Activated CD4-positive, alpha-beta memory T cell treated with anti-CD3 and anti-CD28 coated beads, Interleukin-2, amount 10 ng/mL, durations not matched to agents 7 days and 5 days (primary cell): ENCODE results near the gene KRTCAP2. TPM values are rescaled to one million over a fixed set of nuclear protein-coding genes. Genes with fewer than 3 reads are reported as not detected.

Experiments used
- CTCF ChIA-PET: fragments of 350-600 bp; sonication (Branson Sonifier 250); formaldehyde crosslinking; loops from one replicate; lab custom pipeline; 2021; ENCODE audit warnings: antibody characterized with exemption, inconsistent platforms; lab: Charles Lee
- POLR2A ChIA-PET: fragments of 350-600 bp; sonication (Branson Sonifier 250); formaldehyde crosslinking; loops from one replicate; lab custom pipeline; 2021; ENCODE audit warnings: antibody characterized with exemption; lab: Charles Lee
- DNase-seq: peaks from one replicate; pipeline ENCODE4 v3.0.0-alpha.2; 2020
- H3K27ac Mint-ChIP-seq: one replicate; pipeline ENCODE4 v1.8.0; 2021; ENCODE audit warnings: mild to moderate bottlenecking, mixed read lengths
- H3K27me3 Mint-ChIP-seq: one replicate; pipeline ENCODE4 v1.8.0; 2021; ENCODE audit warnings: mixed read lengths
- H3K36me3 Mint-ChIP-seq: one replicate; pipeline ENCODE4 v1.8.0; 2021; ENCODE audit warnings: low read depth, mixed read lengths
- H3K4me1 Mint-ChIP-seq: one replicate; pipeline ENCODE4 v1.8.0; 2021; ENCODE audit warnings: mixed read lengths
- H3K4me3 Mint-ChIP-seq: one replicate; pipeline ENCODE4 v1.8.0; 2021; ENCODE audit warnings: mild to moderate bottlenecking, mixed read lengths
- H3K9me3 Mint-ChIP-seq: one replicate; pipeline ENCODE4 v1.8.0; 2021; ENCODE audit warnings: mixed read lengths
- total RNA-seq, 2 experiments: library from RNA; stranded (reverse); gene quantifications; one replicate each; pipeline ENCODE4 v1.2.3, GENCODE V29; 2021

The KRTCAP2 gene
- total RNA-seq, 2 experiments from 2014 or later: 203 to 224 TPM

DNA sequence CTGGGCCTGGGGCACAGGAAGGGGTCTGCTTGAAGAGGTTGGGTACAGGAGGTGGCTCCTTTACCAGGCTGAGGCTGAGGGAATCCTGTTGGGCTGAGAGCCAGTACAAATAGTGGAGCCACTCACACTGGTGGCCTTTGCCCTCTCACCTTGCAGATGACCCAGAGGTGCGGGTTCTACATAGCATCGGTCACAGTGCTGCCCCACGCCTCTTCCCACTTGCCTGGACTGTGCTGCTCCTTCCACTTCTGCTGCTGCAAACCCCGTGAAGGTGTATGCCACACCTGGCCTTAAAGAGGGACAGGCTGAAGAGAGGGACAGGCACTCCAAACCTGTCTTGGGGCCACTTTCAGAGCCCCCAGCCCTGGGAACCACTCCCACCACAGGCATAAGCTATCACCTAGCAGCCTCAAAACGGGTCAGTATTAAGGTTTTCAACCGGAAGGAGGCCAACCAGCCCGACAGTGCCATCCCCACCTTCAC, 39.3 kb downstream of the KRTCAP2 start:
- no peaks in the 10 kb centered on the region for H3K9me3 Mint-ChIP-seq
- no peak for DNase-seq
- no peak overlapping the region for H3K27ac Mint-ChIP-seq
- H3K27me3 Mint-ChIP-seq: peaks cover 14% of the 10 kb centered on the region
- peaks cover 43% of the 10 kb centered on the region for H3K4me1 Mint-ChIP-seq
- ChIA-PET POLR2A (interaction anchor here (4.0 kb wide), 1 partner anchor 39 kb away, joined by 21 read pairs; the partner anchor contains the start of gene KRTCAP2), CTCF (interaction anchor here (0.8 to 5.6 kb wide), 5 partner anchors 35 to 862 kb away, joined by 3 to 28 read pairs (median 5); partner anchors contain the start of genes HAX1 and KRTCAP2)
- peaks cover 33% of the 10 kb centered on the region for H3K36me3 Mint-ChIP-seq
- H3K4me3 Mint-ChIP-seq: no peak overlapping the region

DNA sequence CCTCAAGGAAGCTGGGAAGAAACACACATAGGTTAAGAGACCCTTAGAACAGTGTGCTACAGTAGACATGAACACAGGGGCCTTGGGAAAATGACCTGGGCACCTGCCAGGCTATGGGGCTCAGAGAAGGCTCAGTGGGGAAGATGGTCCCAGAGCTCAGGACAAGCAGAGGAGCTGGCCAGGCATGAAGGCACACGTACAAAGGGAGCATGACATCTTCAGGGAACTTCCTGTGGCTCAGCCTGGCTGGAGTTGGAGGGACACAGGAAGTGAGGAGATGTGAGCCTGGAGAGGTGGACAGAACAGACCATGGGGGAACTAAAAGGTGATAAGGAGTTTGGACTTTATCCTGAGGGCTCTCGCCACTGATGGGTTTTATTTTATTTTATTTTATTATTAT, 41.2 kb downstream of the KRTCAP2 start:
- peaks cover 41% of the 10 kb centered on the region for H3K4me1 Mint-ChIP-seq
- CTCF ChIA-PET: interaction anchor here (1.6 kb wide), 1 partner anchor 41 kb away, joined by 3 read pairs; the partner anchor contains the start of gene KRTCAP2
- H3K36me3 Mint-ChIP-seq: peaks cover 13% of the 10 kb centered on the region
- no peaks in the 10 kb centered on the region for H3K9me3 Mint-ChIP-seq
- POLR2A ChIA-PET: no interaction called here
- DNase-seq: no peak
- peaks cover 32% of the 10 kb centered on the region for H3K27me3 Mint-ChIP-seq
- no peak overlapping the region for H3K27ac Mint-ChIP-seq
- H3K4me3 Mint-ChIP-seq: no peak overlapping the region

DNA sequence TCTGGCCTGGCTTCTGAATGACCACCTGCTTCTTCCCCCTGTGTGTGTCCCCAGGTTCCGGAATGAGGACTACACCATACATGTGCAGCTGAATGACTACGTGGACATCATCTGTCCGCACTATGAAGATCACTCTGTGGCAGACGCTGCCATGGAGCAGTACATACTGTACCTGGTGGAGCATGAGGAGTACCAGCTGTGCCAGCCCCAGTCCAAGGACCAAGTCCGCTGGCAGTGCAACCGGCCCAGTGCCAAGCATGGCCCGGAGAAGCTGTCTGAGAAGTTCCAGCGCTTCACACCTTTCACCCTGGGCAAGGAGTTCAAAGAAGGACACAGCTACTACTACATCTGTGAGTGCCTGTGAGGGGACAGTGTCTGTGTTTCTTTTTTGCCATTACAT, 41.8 kb downstream of the KRTCAP2 start:
- DNase-seq: no peak
- H3K4me1 Mint-ChIP-seq: peaks cover 41% of the 10 kb centered on the region
- peaks cover 11% of the 10 kb centered on the region for H3K36me3 Mint-ChIP-seq
- no peak overlapping the region for H3K27ac Mint-ChIP-seq
- no peak overlapping the region for H3K4me3 Mint-ChIP-seq
- H3K9me3 Mint-ChIP-seq: no peaks in the 10 kb centered on the region
- POLR2A ChIA-PET: no interaction called here
- CTCF ChIA-PET: interaction anchor here (1.4 to 1.6 kb wide), 2 partner anchors 42 to 46 kb away, joined by 3 to 7 read pairs; partner anchors contain the start of gene KRTCAP2
- peaks cover 38% of the 10 kb centered on the region for H3K27me3 Mint-ChIP-seq

DNA sequence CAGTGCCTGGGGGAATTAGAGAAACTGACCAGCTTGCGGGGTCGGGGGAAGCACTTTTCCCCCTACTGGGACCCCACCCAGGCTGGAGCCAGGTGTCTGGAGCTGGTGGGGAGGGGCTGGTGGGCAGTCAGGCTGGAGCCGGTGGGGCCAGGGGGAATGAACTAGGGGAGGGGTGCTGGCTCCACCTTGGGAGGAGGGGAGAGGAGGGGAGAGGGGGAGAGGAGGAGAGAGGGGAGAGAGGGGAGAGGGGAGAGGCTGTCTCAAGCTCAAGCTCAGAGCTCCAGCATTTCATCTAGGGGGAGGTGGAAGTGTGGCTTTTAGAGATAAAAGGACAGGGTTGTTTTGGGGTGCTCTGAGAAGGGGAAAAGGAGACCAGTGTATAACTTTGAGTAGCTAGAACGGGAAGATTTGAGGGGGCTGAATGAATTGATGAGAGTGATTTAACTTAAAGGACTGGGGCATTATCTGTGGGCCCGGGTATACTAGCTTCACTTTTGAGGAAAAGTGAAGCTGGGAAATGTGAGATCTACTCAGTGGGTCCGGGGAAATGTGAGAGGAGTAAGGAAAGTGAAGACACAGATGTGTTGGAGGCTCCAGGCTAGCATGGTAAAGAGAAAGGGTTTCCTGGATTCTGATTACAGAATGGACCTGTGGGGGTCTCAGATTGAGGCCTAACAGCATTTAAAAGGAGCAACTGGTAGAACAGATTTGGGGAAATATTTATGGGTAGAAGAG, 42.7 kb downstream of the KRTCAP2 start:
- Mint-ChIP-seq H3K4me3 (no peak overlapping the region), H3K9me3 (no peaks in the 10 kb centered on the region), H3K4me1 (peaks cover 40% of the 10 kb centered on the region), H3K27me3 (peaks cover 42% of the 10 kb centered on the region), H3K27ac (no peak overlapping the region), H3K36me3 (peaks cover 7% of the 10 kb centered on the region)
- ChIA-PET CTCF (interaction anchor here (0.9 to 1.6 kb wide), 4 partner anchors 37 to 45 kb away, joined by 3 to 7 read pairs (median 3); partner anchors contain the start of gene KRTCAP2), POLR2A (interaction anchor here (1.1 kb wide), 2 partner anchors 39 to 42 kb away, joined by 3 to 4 read pairs; partner anchors contain the start of gene KRTCAP2)
- DNase-seq: no peak

DNA sequence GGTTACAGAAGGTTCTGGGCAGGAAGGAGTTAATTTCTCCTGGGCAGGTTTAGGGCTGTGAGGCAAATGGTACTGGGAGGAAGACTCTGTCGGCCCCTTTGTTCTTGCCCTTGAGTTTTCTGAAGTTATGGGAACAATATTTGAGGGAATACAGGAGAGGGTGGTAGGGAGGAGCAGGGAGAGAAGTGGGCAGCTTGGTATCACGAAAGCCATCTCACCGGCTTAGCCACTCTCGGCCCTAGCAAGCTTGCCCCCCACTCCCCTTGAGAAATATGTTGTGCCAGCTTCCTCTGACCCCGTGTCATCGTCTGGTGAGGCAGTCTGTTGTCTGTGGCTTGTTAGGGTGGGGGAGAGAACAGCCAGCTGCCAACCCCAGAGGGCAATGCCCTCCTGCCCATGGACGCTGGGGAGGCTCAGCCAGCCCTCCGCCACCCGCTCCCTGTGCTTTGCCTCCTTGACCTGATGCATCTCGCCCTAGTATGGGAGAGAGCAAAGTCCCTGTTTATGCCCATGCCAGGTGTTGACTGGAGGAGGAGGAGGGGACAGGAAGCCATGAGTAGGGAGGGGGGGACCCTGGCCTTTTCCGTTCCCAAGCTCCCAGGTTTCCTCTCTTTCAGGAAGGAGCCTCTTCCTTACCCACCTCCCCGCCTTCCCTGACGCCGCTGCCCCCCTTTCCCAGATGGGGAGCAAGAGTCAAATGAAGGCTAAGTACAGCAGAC, 44.2 kb downstream of the KRTCAP2 start:
- ChIA-PET POLR2A (interaction anchor here (1.3 to 1.6 kb wide), 3 partner anchors 13 to 44 kb away, joined by 4 to 5 read pairs (median 4); partner anchors contain the start of gene KRTCAP2), CTCF (interaction anchor here (0.6 kb wide), 1 partner anchor 23 kb away, joined by 3 read pairs; no protein-coding TSS in a partner anchor)
- H3K4me1 Mint-ChIP-seq: peaks cover 31% of the 10 kb centered on the region
- peaks cover 56% of the 10 kb centered on the region for H3K27me3 Mint-ChIP-seq
- no peak overlapping the region for H3K27ac Mint-ChIP-seq
- no peaks in the 10 kb centered on the region for H3K9me3 Mint-ChIP-seq
- H3K36me3 Mint-ChIP-seq: peaks cover 2% of the 10 kb centered on the region
- H3K4me3 Mint-ChIP-seq: no peak overlapping the region
- DNase-seq: no peak

DNA sequence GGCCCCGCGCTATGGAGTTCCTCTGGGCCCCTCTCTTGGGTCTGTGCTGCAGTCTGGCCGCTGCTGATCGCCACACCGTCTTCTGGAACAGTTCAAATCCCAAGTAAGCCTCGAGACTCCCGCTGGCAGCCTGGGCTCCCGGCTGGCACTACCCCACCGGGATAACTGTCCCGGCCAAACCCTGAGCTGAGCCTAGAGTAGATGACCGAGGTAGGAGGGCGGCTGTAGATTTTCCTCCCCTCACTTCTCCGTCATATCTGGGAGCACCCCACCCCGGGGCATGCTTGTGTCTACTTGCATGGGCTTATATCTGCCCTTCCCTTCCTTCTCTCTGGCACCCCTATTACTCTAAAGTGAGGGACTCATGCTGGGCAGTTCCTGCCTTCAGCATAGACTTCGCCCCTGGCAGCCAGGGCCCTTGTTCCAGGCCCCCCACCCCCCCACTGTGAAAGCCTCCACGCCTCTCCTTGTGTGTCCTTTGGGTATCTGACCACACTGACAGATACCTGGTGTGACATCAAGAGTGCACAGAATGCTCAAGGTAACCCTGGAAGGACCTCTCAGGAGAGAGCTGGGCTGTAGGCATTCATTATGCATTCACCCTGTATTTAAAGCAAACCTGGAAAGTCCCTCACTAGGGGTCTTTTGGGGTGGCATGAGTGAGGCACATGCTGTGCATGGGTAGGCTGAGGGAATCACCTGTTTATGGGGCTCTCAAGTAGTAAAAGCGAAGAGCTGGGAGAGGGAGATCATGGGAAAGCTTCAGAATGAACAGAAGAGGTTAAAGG, 44.9 kb downstream of the KRTCAP2 start:
- no peak overlapping the region for H3K27ac Mint-ChIP-seq
- CTCF ChIA-PET: interaction anchor here (0.6 to 1.4 kb wide), 3 partner anchors 23 to 114 kb away, joined by 3 read pairs; partner anchors contain the start of gene KRTCAP2

DNA sequence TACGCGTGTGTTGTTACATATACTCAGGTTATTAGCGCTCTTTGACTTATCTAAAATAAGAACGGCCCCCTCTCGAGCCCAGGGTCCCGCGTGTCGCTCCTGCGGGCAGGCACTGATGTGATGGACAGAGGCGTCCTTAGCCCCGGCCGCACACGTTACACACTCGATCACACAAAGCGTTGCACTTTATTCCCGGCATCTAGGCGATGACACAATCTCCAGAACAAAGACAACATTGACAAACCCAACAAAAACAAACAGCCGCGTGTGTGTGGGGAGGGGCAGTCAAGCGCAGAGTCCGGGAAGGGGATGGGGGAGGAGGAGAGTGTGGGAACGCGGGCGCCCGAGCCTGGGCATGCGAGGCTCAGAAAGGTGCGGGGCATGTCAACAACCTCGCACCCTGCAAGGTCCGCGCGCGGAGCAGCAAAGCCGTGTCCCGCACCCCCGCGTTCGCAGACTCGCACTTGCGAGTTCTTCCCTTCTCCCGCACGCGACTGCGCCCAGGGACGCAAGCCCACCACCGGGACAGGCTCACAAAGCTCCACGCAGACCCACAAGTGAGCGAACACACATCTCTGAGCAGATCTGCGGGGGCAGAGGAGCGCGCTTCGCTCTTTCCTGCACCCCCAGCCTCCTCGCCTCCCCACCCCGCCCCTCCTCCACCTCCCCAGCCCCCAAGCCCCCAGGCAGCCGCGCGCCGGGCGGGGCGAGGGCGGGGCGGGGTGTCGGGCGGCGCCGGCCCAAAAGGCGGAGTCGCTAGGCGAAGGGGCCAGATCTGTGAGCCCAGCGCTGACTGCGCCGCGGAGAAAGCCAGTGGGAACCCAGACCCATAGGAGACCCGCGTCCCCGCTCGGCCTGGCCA, 45.8 kb downstream of the KRTCAP2 start, which contains the start of gene EFNA1:
EFNA1 (plus strand) TSS at position 772 of the 862 bp plus-strand sequence. CDS start 102 bp downstream, outside the sequence.
- peaks cover 2% of the 10 kb centered on the region for H3K36me3 Mint-ChIP-seq
- peaks cover 31% of the 10 kb centered on the region for H3K4me1 Mint-ChIP-seq
- peak within 1 kb of the TSS; percentile 66 for H3K4me3 Mint-ChIP-seq
- H3K27ac Mint-ChIP-seq: no peak within 1 kb of the TSS
- H3K9me3 Mint-ChIP-seq: no peaks in the 10 kb centered on the region
- H3K27me3 Mint-ChIP-seq: peaks cover 66% of the 10 kb centered on the region
- POLR2A ChIA-PET: no interaction called here
- CTCF ChIA-PET: interaction anchor here (1.4 kb wide), 1 partner anchor 46 kb away, joined by 3 read pairs; the partner anchor contains the start of gene KRTCAP2
- DNase-seq: no peak

More for the DNA sequence above, 44.9 kb downstream of the KRTCAP2 start:
- Mint-ChIP-seq H3K36me3 (peaks cover 2% of the 10 kb centered on the region), H3K4me3 (peak overlapping the region; percentile 50), H3K27me3 (peaks cover 60% of the 10 kb centered on the region), H3K9me3 (no peaks in the 10 kb centered on the region), H3K4me1 (peaks cover 31% of the 10 kb centered on the region)
- POLR2A ChIA-PET: interaction anchor here (1.3 to 1.6 kb wide), 3 partner anchors 12 to 44 kb away, joined by 4 to 5 read pairs (median 4); partner anchors contain the start of gene KRTCAP2
- no peak for DNase-seq

DNA sequence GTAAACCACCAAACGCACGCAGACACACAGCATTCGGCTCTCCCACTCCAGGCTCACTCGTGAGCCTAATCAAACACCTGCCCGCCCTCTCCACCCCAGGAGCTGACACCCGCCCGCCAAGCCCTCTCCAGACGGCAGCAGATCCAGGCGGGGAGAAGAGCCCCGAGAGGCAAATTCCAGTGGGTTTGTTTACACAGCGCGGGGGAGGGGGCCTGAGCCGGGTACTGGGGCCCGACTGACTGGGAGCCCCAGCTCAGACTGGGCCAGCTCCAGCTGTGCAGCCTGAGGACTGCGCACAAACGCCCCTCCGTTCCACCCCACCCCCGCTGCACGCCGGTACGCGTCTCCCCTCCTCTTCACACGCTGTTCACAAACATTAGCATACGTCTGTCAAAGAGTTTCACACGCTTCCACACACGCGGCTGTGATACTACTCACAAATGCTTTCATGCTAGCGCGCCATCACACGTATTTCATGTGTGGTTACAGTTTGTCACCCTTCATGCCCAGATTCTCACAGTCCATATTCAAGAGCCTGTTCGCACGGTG, 46.5 kb downstream of the KRTCAP2 start:
- POLR2A ChIA-PET: interaction anchor here (1.1 kb wide), 1 partner anchor 9 kb away, joined by 3 read pairs; the partner anchor contains the start of gene SLC50A1
- CTCF ChIA-PET: interaction anchor here (1.4 kb wide), 1 partner anchor 46 kb away, joined by 3 read pairs; the partner anchor contains the start of gene KRTCAP2
- peaks cover 29% of the 10 kb centered on the region for H3K4me1 Mint-ChIP-seq
- no peaks in the 10 kb centered on the region for H3K9me3 Mint-ChIP-seq
- no peak for DNase-seq
- H3K27me3 Mint-ChIP-seq: peaks cover 67% of the 10 kb centered on the region
- peak overlapping the region; percentile 66 for H3K4me3 Mint-ChIP-seq
- H3K36me3 Mint-ChIP-seq: no peaks in the 10 kb centered on the region
- H3K27ac Mint-ChIP-seq: no peak overlapping the region

DNA sequence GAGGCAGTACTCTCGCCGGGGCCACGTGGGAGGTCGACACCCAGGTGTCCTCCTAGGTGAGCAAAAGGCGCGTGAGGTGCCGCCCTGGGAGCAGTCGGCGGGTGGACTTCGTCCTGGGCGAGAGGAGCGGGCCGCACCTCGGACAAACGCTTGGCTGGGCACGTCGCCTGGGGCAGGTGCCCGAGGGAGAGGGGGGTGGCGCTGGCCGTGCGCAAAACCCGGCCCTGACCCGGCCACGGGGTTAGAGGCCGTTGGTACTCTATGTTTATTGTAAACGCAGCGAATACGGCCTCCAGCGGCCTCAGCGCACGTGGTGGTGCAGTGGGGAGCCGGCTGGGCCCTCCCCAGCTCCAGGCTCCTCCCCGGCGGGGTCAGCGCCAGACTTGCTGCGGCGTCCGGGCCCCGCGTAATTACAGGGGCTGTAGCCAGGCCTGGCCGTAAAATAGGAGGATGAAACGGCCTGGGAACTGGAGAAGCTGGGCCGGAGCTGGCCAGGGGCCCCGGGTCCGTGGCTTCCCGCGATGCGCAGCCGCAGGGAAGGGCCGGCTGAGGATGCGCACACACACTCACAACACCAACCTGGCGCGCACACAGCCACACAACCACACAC, 47.1 kb downstream of the KRTCAP2 start:
- no peak overlapping the region for H3K4me3 Mint-ChIP-seq
- no peaks in the 10 kb centered on the region for H3K36me3 Mint-ChIP-seq
- no peak overlapping the region for H3K27ac Mint-ChIP-seq
- peaks cover 29% of the 10 kb centered on the region for H3K4me1 Mint-ChIP-seq
- no peaks in the 10 kb centered on the region for H3K9me3 Mint-ChIP-seq
- POLR2A ChIA-PET: interaction anchor here (1.1 kb wide), 1 partner anchor 9 kb away, joined by 3 read pairs; the partner anchor contains the start of gene SLC50A1
- CTCF ChIA-PET: interaction anchor here (0.9 to 1.4 kb wide), 3 partner anchors 31 to 42 kb away, joined by 3 to 6 read pairs (median 4); no protein-coding TSS in a partner anchor
- peaks cover 71% of the 10 kb centered on the region for H3K27me3 Mint-ChIP-seq
- no peak for DNase-seq

DNA sequence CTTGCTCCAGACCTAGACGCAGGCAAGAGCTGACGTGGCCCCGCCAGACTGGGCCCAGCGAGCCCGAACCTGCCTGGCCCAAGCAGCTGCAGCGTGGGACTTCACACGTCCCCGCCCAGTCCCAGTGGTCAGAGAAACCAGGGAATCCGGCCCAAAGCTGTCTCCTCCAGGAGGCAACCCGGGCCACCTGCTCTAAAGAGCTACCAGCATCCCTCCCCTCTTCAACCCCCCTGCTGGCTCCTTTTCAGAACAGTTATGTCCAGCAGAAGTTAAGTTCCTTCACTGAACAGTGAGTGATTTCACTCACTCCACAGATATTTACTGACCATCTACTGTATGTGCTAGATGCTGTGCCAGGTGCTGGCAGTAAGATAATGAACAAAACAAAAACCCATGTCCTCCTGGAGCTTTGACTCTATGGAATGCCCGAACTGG, 47.6 kb downstream of the KRTCAP2 start:
- H3K9me3 Mint-ChIP-seq: no peaks in the 10 kb centered on the region
- no peak for DNase-seq
- POLR2A ChIA-PET: interaction anchor here (1.1 kb wide), 1 partner anchor 10 kb away, joined by 3 read pairs; the partner anchor contains the start of gene SLC50A1
- H3K27ac Mint-ChIP-seq: no peak overlapping the region
- peaks cover 69% of the 10 kb centered on the region for H3K27me3 Mint-ChIP-seq
- peaks cover 29% of the 10 kb centered on the region for H3K4me1 Mint-ChIP-seq
- no peak overlapping the region for H3K4me3 Mint-ChIP-seq
- CTCF ChIA-PET: interaction anchor here (0.9 to 1.4 kb wide), 4 partner anchors 30 to 43 kb away, joined by 3 to 6 read pairs (median 4); no protein-coding TSS in a partner anchor
- no peaks in the 10 kb centered on the region for H3K36me3 Mint-ChIP-seq
